IMR-90 (cell line): ENCODE results near the gene ZNF646. TPM values are rescaled to one million over a fixed set of nuclear protein-coding genes. Genes with fewer than 3 reads are reported as not detected.

Experiments
- ATAC-seq: fragments of 200-7000 bp; cut with Tn5 transposase; 2 replicates; pipeline ENCODE4 v1.9.1; 2020; ENCODE audit warnings: low read depth, mild to moderate bottlenecking, moderate library complexity
- BruUV-seq: library from RNA; stranded (reverse); fragments of 400-500 nt; replicated peaks from 2 replicates; lab custom pipeline; 2021; lab: Mats Ljungman, UMichigan
- CTCF ChIA-PET: fragments of 300-600 bp; formaldehyde crosslinking; extraction: SDS; loops from one replicate; lab custom pipeline; 2021; ENCODE audit warnings: antibody characterized with exemption; lab: Yijun Ruan, JAX
- POLR2A ChIA-PET: fragments of 300-600 bp; sonication (Branson Sonifier 250); formaldehyde crosslinking; loops from one replicate; lab custom pipeline; 2022; ENCODE audit warnings: antibody characterized with exemption; ENCODE audit not compliant: unreplicated experiment; lab: Charles Lee
- DNase-seq: peaks from one replicate; pipeline ENCODE4 v3.0.0; 2013
- H2AFZ ChIP-seq: replicated peaks from 2 replicates; pipeline ENCODE3; 2013; ENCODE audit warnings: low read length, mild to moderate bottlenecking; ENCODE audit not compliant: poor library complexity
- H2AK5ac ChIP-seq: 2 replicates; pipeline ENCODE4 v1.6.1; 2013; ENCODE audit warnings: low read depth, low read length, inconsistent platforms
- H2AK9ac ChIP-seq: replicated peaks from 2 replicates; pipeline ENCODE3; 2013; ENCODE audit warnings: mild to moderate bottlenecking, low read depth, low read length, moderate library complexity; ENCODE audit not compliant: poor library complexity
- H2BK120ac ChIP-seq: 2 replicates; pipeline ENCODE4 v1.6.1; 2013; ENCODE audit warnings: low read depth, low read length, inconsistent platforms
- H2BK15ac ChIP-seq: 3 replicates; pipeline ENCODE4 v1.6.1; 2013; ENCODE audit warnings: low read depth, low read length, inconsistent platforms
- H2BK20ac ChIP-seq: 2 replicates; pipeline ENCODE4 v1.6.1; 2013; ENCODE audit warnings: low read depth, mild to moderate bottlenecking, inconsistent platforms, low read length, moderate library complexity
- H2BK5ac ChIP-seq: 2 replicates; pipeline ENCODE4 v1.6.1; 2013; ENCODE audit warnings: mild to moderate bottlenecking, low read depth, low read length, inconsistent platforms; ENCODE audit not compliant: poor library complexity, severe bottlenecking
- H3K14ac ChIP-seq: replicated peaks from 2 replicates; pipeline ENCODE4 v1.6.1; 2013; ENCODE audit warnings: low read depth, low read length, inconsistent platforms
- H3K18ac ChIP-seq: 2 replicates; pipeline ENCODE4 v1.6.1; 2013; ENCODE audit warnings: low read depth, low read length, control low read depth
- H3K23ac ChIP-seq: 2 replicates; pipeline ENCODE4 v1.6.1; 2013; ENCODE audit warnings: low read depth, low read length, inconsistent platforms
- H3K27ac ChIP-seq: 2 replicates; pipeline ENCODE4 v1.5.1; 2013; ENCODE audit warnings: mild to moderate bottlenecking, control low read depth, low read length; ENCODE audit not compliant: insufficient read depth
- H3K27me3 ChIP-seq: 2 replicates; pipeline ENCODE4 v1.6.1; 2013; ENCODE audit warnings: low read length; ENCODE audit not compliant: control insufficient read depth, insufficient read depth
- H3K36me3 ChIP-seq: 2 replicates; pipeline ENCODE4 v1.6.1; 2013; ENCODE audit warnings: low read length, mixed read lengths; ENCODE audit not compliant: control insufficient read depth, insufficient read depth
- H3K4ac ChIP-seq: 2 replicates; pipeline ENCODE4 v1.6.1; 2013; ENCODE audit warnings: low read depth, low read length, inconsistent platforms
- H3K4me1 ChIP-seq: 2 replicates; pipeline ENCODE4 v1.6.1; 2013; ENCODE audit warnings: low read length, mixed read lengths; ENCODE audit not compliant: control insufficient read depth, insufficient read depth
- H3K4me2 ChIP-seq: 2 replicates; pipeline ENCODE4 v1.6.1; 2013; ENCODE audit warnings: low read depth, mild to moderate bottlenecking, control low read depth, low read length, moderate library complexity
- H3K4me3 ChIP-seq: 2 replicates; pipeline ENCODE4 v1.5.1; 2013; ENCODE audit warnings: low read depth, mild to moderate bottlenecking, control low read depth, low read length, moderate library complexity; ENCODE audit not compliant: insufficient read depth
- H3K56ac ChIP-seq: 2 replicates; pipeline ENCODE4 v1.6.1; 2013; ENCODE audit warnings: low read length, inconsistent platforms; ENCODE audit not compliant: insufficient read depth; ENCODE audit errors: extremely low read depth
- H3K79me1 ChIP-seq, 2 experiments: 2 replicates each; pipeline ENCODE4 v1.6.1; 2013; ENCODE audit warnings: low read length in 2 of 2, inconsistent platforms in 1 of 2, low read depth in 1 of 2
- H3K9ac ChIP-seq: 2 replicates; pipeline ENCODE4 v1.6.1; 2013; ENCODE audit warnings: low read depth, low read length, control low read depth
- H3K9me1 ChIP-seq: 2 replicates; pipeline ENCODE4 v1.6.1; 2013; ENCODE audit warnings: low read length, inconsistent platforms; ENCODE audit not compliant: insufficient read depth
- H3K9me3 ChIP-seq: 2 replicates; pipeline ENCODE4 v1.6.1; 2013; ENCODE audit warnings: low read length; ENCODE audit not compliant: control insufficient read depth, insufficient read depth
- H4K20me1 ChIP-seq: 2 replicates; pipeline ENCODE4 v1.6.1; 2013; ENCODE audit warnings: low read length, inconsistent platforms; ENCODE audit not compliant: insufficient read depth
- H4K5ac ChIP-seq: 2 replicates; pipeline ENCODE4 v1.6.1; 2013; ENCODE audit warnings: mild to moderate bottlenecking, low read depth, low read length, control low read depth
- H4K8ac ChIP-seq, 2 experiments: 2 replicates each; pipeline ENCODE4 v1.6.1; 2013; ENCODE audit warnings: low read depth in 2 of 2, low read length in 2 of 2, control low read depth in 1 of 2, inconsistent platforms in 1 of 2
- H4K91ac ChIP-seq: 2 replicates; pipeline ENCODE4 v1.6.1; 2013; ENCODE audit warnings: low read depth, low read length, inconsistent platforms; ENCODE audit not compliant: insufficient read depth
- BHLHE40 ChIP-seq: fragments of 150-350 bp; IDR thresholded peaks from 2 replicates; pipeline ENCODE4 v1.6.1; 2016; ENCODE audit warnings: mild to moderate bottlenecking, low read depth, low read length
- CTCF ChIP-seq: conservative IDR thresholded peaks from 2 replicates; pipeline ENCODE4 v1.5.1; 2012; ENCODE audit warnings: mild to moderate bottlenecking, low read depth, low read length, improper control_type of control experiment
- FOS ChIP-seq: fragments of 150-350 bp; IDR thresholded peaks from 2 replicates; pipeline ENCODE4 v1.6.1; 2016; ENCODE audit warnings: low read depth, low read length
- MAZ ChIP-seq: IDR thresholded peaks from 2 replicates; pipeline ENCODE4 v1.6.1; 2012; ENCODE audit warnings: low read depth, mild to moderate bottlenecking, low read length, improper control_type of control experiment, moderate library complexity, borderline replicate concordance
- MXI1 ChIP-seq: IDR thresholded peaks from 2 replicates; pipeline ENCODE4 v1.6.1; 2012; ENCODE audit warnings: low read depth, mild to moderate bottlenecking, low read length, moderate library complexity, borderline replicate concordance
- POLR2A ChIP-seq: IDR thresholded peaks from 2 replicates; pipeline ENCODE4 v1.6.1; 2012; ENCODE audit warnings: mild to moderate bottlenecking, low read depth, low read length
- RAD21 ChIP-seq: IDR thresholded peaks from 2 replicates; pipeline ENCODE4 v1.6.1; 2012; ENCODE audit warnings: low read length, improper control_type of control experiment
- RFX5 ChIP-seq: IDR thresholded peaks from 2 replicates; pipeline ENCODE4 v1.8.0; 2012; ENCODE audit warnings: low read depth, mild to moderate bottlenecking, low read length, moderate library complexity
- WGBS, 2 experiments: methylation state at CpG; one replicate each; pipeline versions ENCODE4 v1.1.5 to v1.1.7; 2013; ENCODE audit warnings: missing lambda C conversion rate in 2 of 2; ENCODE audit not compliant: insufficient read length in 1 of 2; ENCODE audit errors: extremely low coverage in 2 of 2; 5-methylcytosine and 5-hydroxymethylcytosine counted together
- dilution Hi-C: fragments of 300-500 bp; cut with HindIII; formaldehyde crosslinking; loops from one replicate; pipeline ENCODE4 v1.14.3; 2018; ENCODE audit warnings: low sequenced_read_pairs; ENCODE audit not compliant: unreplicated experiment
- in situ Hi-C: fragments of 300-500 bp; cut with MboI; formaldehyde crosslinking; loops from 3 replicates; pipeline ENCODE4 v1.14.3; 2019; ENCODE audit warnings: low sequenced_read_pairs, inconsistent platforms, mixed read lengths
- intact Hi-C: fragments of 100-400 bp; cut with micrococcal nuclease; formaldehyde crosslinking; loops from 2 replicates; pipeline ENCODE4 v1.10.0; 2022
- polyA plus RNA-seq, 3 experiments: library from polyadenylated mRNA; depleted of rRNA; stranded (reverse); fragments of >200 nt; gene quantifications; 2 replicates each; pipeline ENCODE4 v1.2.3, GENCODE V29; 2012; ENCODE audit warnings: low replicate concordance in 1 of 3
- total RNA-seq: library from RNA; depleted of rRNA; stranded (reverse); fragments of >200 nt; gene quantifications from 2 replicates; pipeline ENCODE4 v1.2.3, GENCODE V29; 2012

The ZNF646 gene
- total and polyA plus RNA-seq, 2 of the 4 experiments (the other 2 are of a cell fraction): 4.9 to 6.8 TPM

GRCh38 chr16:31130336-31130891, 56.2 kb downstream of the ZNF646 start:
- H3K4me1 ChIP-seq: 0 out of 2 replicates have a peak, but pooled peaks cover 3% of the 10 kb centered on the region
- POLR2A ChIA-PET: no interaction called here

More at GRCh38 chr16:31130336-31130891, 56.2 kb downstream of the ZNF646 start:
- intact Hi-C loops: no loop called here
- no peak overlapping the region for H3K14ac ChIP-seq
- peaks cover 3% of the 10 kb centered on the region; the same call in 1 of the 2 replicates for H3K9me1 ChIP-seq
- H3K4me2 ChIP-seq: no peak overlapping the region
- H3K23ac ChIP-seq: no peak overlapping the region
- CTCF ChIA-PET: no interaction called here
- H2AK5ac ChIP-seq: no peak overlapping the region
- H4K20me1 ChIP-seq: no peaks in the 10 kb centered on the region
- H3K79me1 ChIP-seq: no peaks in the 10 kb centered on the region
- H3K56ac ChIP-seq: no peak overlapping the region
- no peaks in the 10 kb centered on the region for H3K9me3 ChIP-seq
- TF ChIP-seq MAZ (no peak), MXI1 (no peak), CTCF (no peak), FOS (no peak), RFX5 (no peak), RAD21 (no peak), BHLHE40 (no peak), POLR2A (no peak)
- no peaks in the 10 kb centered on the region; the same call in 1 of the 2 replicates for H3K27me3 ChIP-seq
- ATAC-seq (no peak), DNase-seq (no peak)
- no peak overlapping the region for H2AFZ ChIP-seq
- WGBS, 2 experiments: 100% methylated on average over 1 of the region's 10 CpGs; no CpG with 5 or more reads in 1 of the 2 experiments
- peaks cover 36% of the 10 kb centered on the region for H3K36me3 ChIP-seq
- H3K9ac ChIP-seq: no peak overlapping the region
- no peak overlapping the region for H2BK5ac ChIP-seq
- no peak overlapping the region for H3K4me3 ChIP-seq
- no peak overlapping the region for H3K4ac ChIP-seq
- dilution Hi-C loops: no loop called here
- no peak overlapping the region for H2BK20ac ChIP-seq
- H4K91ac ChIP-seq: no peak overlapping the region
- no peak overlapping the region for H2BK15ac ChIP-seq
- no peak overlapping the region for H4K5ac ChIP-seq
- in situ Hi-C loops: no loop called here
- no peak overlapping the region for H3K27ac ChIP-seq
- no peak overlapping the region for H2AK9ac ChIP-seq
- H2BK120ac ChIP-seq: no peak overlapping the region
- no TSS peak for BruUV-seq
- H3K18ac ChIP-seq: no peak overlapping the region
- no peak overlapping the region for H4K8ac ChIP-seq
